ENCODE results near the gene HAS3.

- no peak for TF ChIP-seq CTCF (IDR thresholded peaks at IDR 0.05; ENCODE audit: borderline replicate concordance, extremely low read depth, low read length, poor library complexity, severe bottlenecking)
- TF ChIP-seq EZH2 (IDR thresholded peaks at IDR 0.05; ENCODE audit: borderline replicate concordance, low read depth, low read length, severe bottlenecking), result no peak
Observed at GRCh38 chr16:69119536-69119935, 14.1 kb downstream of the HAS3 start.

All from DND-41 (cell line).